Endothelial cell of umbilical vein (primary cell): ENCODE measurements around the gene CERS5. TPM values are rescaled to one million over a fixed set of nuclear protein-coding genes. Genes with fewer than 3 reads are reported as not detected.

ENCODE experiments used
- BruUV-seq: library from RNA; stranded (reverse); fragments of 400-500 nt; replicated peaks from 2 replicates; lab custom pipeline; 2021; lab: Mats Ljungman, UMichigan
- CTCF ChIA-PET: fragments of 300-600, 350-600 bp; sonication (Branson Sonifier 250); formaldehyde crosslinking; loops from one replicate; lab custom pipeline; 2021; ENCODE audit warnings: antibody characterized with exemption, inconsistent platforms; lab: Charles Lee
- POLR2A ChIA-PET: fragments of 300-600, 350-600 bp; sonication (Branson Sonifier 250); formaldehyde crosslinking; loops from one replicate; lab custom pipeline; 2021; ENCODE audit warnings: antibody characterized with exemption, inconsistent platforms; lab: Charles Lee
- DNase-seq: peaks from one replicate; pipeline ENCODE4 v3.0.0-alpha.2; 2011; ENCODE audit warnings: low read depth, low spot score
- FAIRE-seq: peaks from 2 replicates; lab custom pipeline; 2011; peaks lifted over from hg19 to GRCh38; lab: Jason Lieb, UNC
- H2AFZ ChIP-seq: 2 replicates; pipeline ENCODE4 v1.6.0; 2012; ENCODE audit warnings: low read depth, low read length, control low read depth, inconsistent platforms
- H3K27ac ChIP-seq: 2 replicates; pipeline ENCODE4 v1.5.1; 2011; ENCODE audit warnings: low read depth, mild to moderate bottlenecking, control low read depth, low read length, moderate library complexity; ENCODE audit not compliant: insufficient read depth
- H3K27me3 ChIP-seq, 2 experiments: 2 replicates each; pipeline versions ENCODE4 v1.6.0 to v1.6.1; 2011; ENCODE audit warnings: low read length in 2 of 2, mixed read lengths in 1 of 2; ENCODE audit not compliant: control insufficient read depth in 2 of 2, insufficient read depth in 2 of 2
- H3K36me3 ChIP-seq, 2 experiments: 2 replicates in 1 of 2; 3 replicates in 1 of 2; pipeline ENCODE4 v1.5.1; 2011; ENCODE audit warnings: low read length in 2 of 2, mild to moderate bottlenecking in 1 of 2, moderate library complexity in 1 of 2; ENCODE audit not compliant: control insufficient read depth in 2 of 2, insufficient read depth in 2 of 2; ENCODE audit errors: extremely low read depth in 1 of 2
- H3K4me1 ChIP-seq: 3 replicates; pipeline ENCODE4 v1.5.1; 2011; ENCODE audit warnings: mild to moderate bottlenecking, low read length; ENCODE audit not compliant: control insufficient read depth, insufficient read depth; ENCODE audit errors: extremely low read depth
- H3K4me2 ChIP-seq: 2 replicates; pipeline ENCODE4 v1.6.1; 2011; ENCODE audit warnings: low read length, control low read depth, mixed read lengths; ENCODE audit not compliant: insufficient read depth
- H3K4me3 ChIP-seq, 3 experiments: fragments of 200-600 bp in 1 of 3; sonication (generic), shearing (Covaris generic) in 1 of 3; replicated peaks in 1 of 3; 2 replicates each; pipeline ENCODE4 v1.5.1; 2011 to 2016; ENCODE audit warnings: control low read depth in 3 of 3, low read length in 3 of 3, mild to moderate bottlenecking in 2 of 3, inconsistent platforms in 1 of 3, low read depth in 1 of 3, moderate library complexity in 1 of 3; ENCODE audit not compliant: insufficient read depth in 1 of 3
- H3K79me2 ChIP-seq: 2 replicates; pipeline ENCODE4 v1.6.0; 2012; ENCODE audit warnings: low read length, inconsistent platforms; ENCODE audit not compliant: control insufficient read depth, insufficient read depth
- H3K9ac ChIP-seq: replicated peaks from 2 replicates; pipeline ENCODE3; 2011; ENCODE audit warnings: low read length, control low read depth; ENCODE audit not compliant: insufficient read depth; ENCODE audit errors: extremely low read depth
- H3K9me1 ChIP-seq: replicated peaks from 3 replicates; pipeline ENCODE4 v1.6.0; 2011; ENCODE audit warnings: mild to moderate bottlenecking, low read length; ENCODE audit not compliant: control insufficient read depth, insufficient read depth; ENCODE audit errors: extremely low read depth
- H3K9me3 ChIP-seq: replicated peaks from 2 replicates; pipeline ENCODE4 v1.5.1; 2012; ENCODE audit warnings: low read length, inconsistent platforms; ENCODE audit not compliant: control insufficient read depth, insufficient read depth
- H4K20me1 ChIP-seq: replicated peaks from 2 replicates; pipeline ENCODE3; 2011; ENCODE audit warnings: mild to moderate bottlenecking, low read length; ENCODE audit not compliant: control insufficient read depth, insufficient read depth; ENCODE audit errors: extremely low read depth
- EZH2 ChIP-seq: IDR thresholded peaks from 2 replicates; pipeline ENCODE4 v1.6.1; 2012; ENCODE audit warnings: borderline replicate concordance, low read depth, mild to moderate bottlenecking, moderate library complexity, low read length, inconsistent platforms; ENCODE audit not compliant: severe bottlenecking
- FOS ChIP-seq: IDR thresholded peaks from 2 replicates; pipeline ENCODE4 v1.6.1; 2011; ENCODE audit warnings: mild to moderate bottlenecking, low read length, moderate library complexity, borderline replicate concordance; ENCODE audit not compliant: insufficient read depth
- GATA2 ChIP-seq: IDR thresholded peaks from 2 replicates; pipeline ENCODE4 v1.7.0; 2011; ENCODE audit warnings: low read depth, mild to moderate bottlenecking, moderate library complexity, mixed read lengths, low read length; ENCODE audit not compliant: insufficient read length, insufficient read depth
- JUN ChIP-seq: IDR thresholded peaks from 2 replicates; pipeline ENCODE4 v1.6.1; 2011; ENCODE audit warnings: borderline replicate concordance, low read depth; ENCODE audit not compliant: insufficient read length, insufficient read depth
- MYC ChIP-seq: IDR thresholded peaks from one replicate; pipeline ENCODE4 v1.6.1; 2011; ENCODE audit warnings: mild to moderate bottlenecking, low read depth, low read length
- POLR2A ChIP-seq: IDR thresholded peaks from 2 replicates; pipeline ENCODE4 v1.6.1; 2012; ENCODE audit warnings: low read depth, mild to moderate bottlenecking, control low read depth, low read length
- POLR2AphosphoS5 ChIP-seq: IDR thresholded peaks from 2 replicates; pipeline ENCODE4 v1.6.1; 2012; ENCODE audit warnings: low read depth, mild to moderate bottlenecking, control low read depth, low read length, moderate library complexity; ENCODE audit not compliant: insufficient read depth
- dilution Hi-C: fragments of 300-500 bp; cut with MboI; formaldehyde crosslinking; loops from one replicate; pipeline ENCODE4 v1.15.0; 2019; ENCODE audit warnings: low sequenced_read_pairs; ENCODE audit not compliant: extremely low pct_ligation_motif_present
- intact Hi-C: fragments of 100-400 bp; cut with micrococcal nuclease; formaldehyde crosslinking; loops from one replicate; pipeline ENCODE4 v1.10.0; 2022
- polyA plus RNA-seq, 4 experiments: library from polyadenylated mRNA; depleted of rRNA in 3 of 4; stranded (reverse) in 3 of 4; unstranded in 1 of 4; fragments of >200 nt; gene quantifications; 2 replicates each; pipeline versions ENCODE4 v1.2.1 to v1.2.3, GENCODE V29; 2011 to 2012; ENCODE audit warnings: missing spikeins in 1 of 4
- total RNA-seq: library from RNA; stranded (reverse); gene quantifications from 2 replicates; pipeline ENCODE4 v1.2.3, GENCODE V29; 2021
- TF ChIP-seq, protein P1 (sequence below): IDR thresholded peaks from 2 replicates; pipeline ENCODE4 v1.6.1; 2011; ENCODE audit not compliant: insufficient read depth, insufficient read length
- TF ChIP-seq, protein P2 (sequence below), 2 donors: IDR thresholded peaks; 1 replicate in 1 of 2; 2 replicates in 1 of 2; pipeline ENCODE4 v1.5.1; 2011; ENCODE audit warnings: low read length in 2 of 2, mild to moderate bottlenecking in 2 of 2, moderate library complexity in 2 of 2, control low read depth in 1 of 2, inconsistent platforms in 1 of 2, low read depth in 1 of 2; ENCODE audit not compliant: insufficient read depth in 1 of 2; ENCODE audit errors: extremely low read depth in 1 of 2

The CERS5 gene
- total and polyA plus RNA-seq, 2 donors (not counting 3 experiments of a cell fraction or from before 2014, with no cell fraction given), result 60.4 to 108 TPM

GRCh38 chr12:50090391-50090790, 76.8 kb downstream of the CERS5 start:
- Histone ChIP-seq H3K27ac (no peak overlapping the region), H3K27me3 (no peaks in the 10 kb centered on the region), H3K4me1 (peaks cover 29% of the 10 kb centered on the region), H3K36me3 (peaks cover 35 to 39% of the 10 kb centered on the region in 2 experiments), H3K9ac (no peak overlapping the region), H3K4me2 (no peak overlapping the region), H3K79me2 (peaks cover 13% of the 10 kb centered on the region), H2AFZ (no peak overlapping the region), H3K9me3 (no peaks in the 10 kb centered on the region), H4K20me1 (no peaks in the 10 kb centered on the region), H3K4me3 (no peak overlapping the region), H3K9me1 (no peaks in the 10 kb centered on the region)
- ChIA-PET POLR2A (no interaction called here), CTCF (interaction anchor here (1.0 to 1.1 kb wide), 2 partner anchors 21 to 224 kb away, joined by 3 to 4 read pairs; partner anchors contain the start of gene COX14)
- dilution Hi-C loops (no loop called here), intact Hi-C loops (no loop called here)
- FAIRE-seq, result no peak
- no peak for TF ChIP-seq POLR2AphosphoS5
- no peak for TF ChIP-seq EZH2
- no peak for TF ChIP-seq MYC
- no peak for TF ChIP-seq FOS
- TF ChIP-seq, protein P1, sequence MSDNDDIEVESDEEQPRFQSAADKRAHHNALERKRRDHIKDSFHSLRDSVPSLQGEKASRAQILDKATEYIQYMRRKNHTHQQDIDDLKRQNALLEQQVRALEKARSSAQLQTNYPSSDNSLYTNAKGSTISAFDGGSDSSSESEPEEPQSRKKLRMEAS, result no peak
- TF ChIP-seq POLR2A, result no peak
- TF ChIP-seq JUN, result no peak
- no peak for TF ChIP-seq GATA2
- TF ChIP-seq, protein P2, sequence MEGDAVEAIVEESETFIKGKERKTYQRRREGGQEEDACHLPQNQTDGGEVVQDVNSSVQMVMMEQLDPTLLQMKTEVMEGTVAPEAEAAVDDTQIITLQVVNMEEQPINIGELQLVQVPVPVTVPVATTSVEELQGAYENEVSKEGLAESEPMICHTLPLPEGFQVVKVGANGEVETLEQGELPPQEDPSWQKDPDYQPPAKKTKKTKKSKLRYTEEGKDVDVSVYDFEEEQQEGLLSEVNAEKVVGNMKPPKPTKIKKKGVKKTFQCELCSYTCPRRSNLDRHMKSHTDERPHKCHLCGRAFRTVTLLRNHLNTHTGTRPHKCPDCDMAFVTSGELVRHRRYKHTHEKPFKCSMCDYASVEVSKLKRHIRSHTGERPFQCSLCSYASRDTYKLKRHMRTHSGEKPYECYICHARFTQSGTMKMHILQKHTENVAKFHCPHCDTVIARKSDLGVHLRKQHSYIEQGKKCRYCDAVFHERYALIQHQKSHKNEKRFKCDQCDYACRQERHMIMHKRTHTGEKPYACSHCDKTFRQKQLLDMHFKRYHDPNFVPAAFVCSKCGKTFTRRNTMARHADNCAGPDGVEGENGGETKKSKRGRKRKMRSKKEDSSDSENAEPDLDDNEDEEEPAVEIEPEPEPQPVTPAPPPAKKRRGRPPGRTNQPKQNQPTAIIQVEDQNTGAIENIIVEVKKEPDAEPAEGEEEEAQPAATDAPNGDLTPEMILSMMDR (IDR thresholded peaks at IDR 0.05; ENCODE audit: extremely low read depth in 1 of 2, insufficient read depth in 1 of 2, low read depth in 1 of 2, low read length in 2 of 2), result no peak
- DNase-seq, result no peak
- no TSS peak for BruUV-seq
